Suprapubic skin (tissue), 4 donors: ENCODE data around the gene LDLR.

Experiments used
- CTCF ChIP-seq, 2 donors: fragments of 200-600 bp in 1 of 2; fragments of 450-650 bp in 1 of 2; sonication (generic) in 1 of 2; IDR thresholded peaks; one replicate each; pipeline ENCODE4 v1.5.1; 2016 to 2019; ENCODE audit warnings: antibody characterized with exemption in 2 of 2, mild to moderate bottlenecking in 1 of 2, moderate library complexity in 1 of 2
- EP300 ChIP-seq: sonication (generic); formaldehyde crosslinking; IDR thresholded peaks from one replicate; pipeline ENCODE4 v1.6.1; 2017; ENCODE audit warnings: antibody characterized with exemption
- POLR2A ChIP-seq, 2 donors: fragments of 450-650 bp; IDR thresholded peaks; one replicate each; pipeline ENCODE4 v1.6.1; 2017; ENCODE audit warnings: antibody characterized with exemption in 2 of 2, mild to moderate bottlenecking in 2 of 2, moderate library complexity in 2 of 2
- POLR2AphosphoS5 ChIP-seq, 3 donors: sonication (generic); formaldehyde crosslinking; IDR thresholded peaks; one replicate each; pipeline ENCODE4 v1.6.1; 2017; ENCODE audit warnings: antibody characterized with exemption in 3 of 3

DNA sequence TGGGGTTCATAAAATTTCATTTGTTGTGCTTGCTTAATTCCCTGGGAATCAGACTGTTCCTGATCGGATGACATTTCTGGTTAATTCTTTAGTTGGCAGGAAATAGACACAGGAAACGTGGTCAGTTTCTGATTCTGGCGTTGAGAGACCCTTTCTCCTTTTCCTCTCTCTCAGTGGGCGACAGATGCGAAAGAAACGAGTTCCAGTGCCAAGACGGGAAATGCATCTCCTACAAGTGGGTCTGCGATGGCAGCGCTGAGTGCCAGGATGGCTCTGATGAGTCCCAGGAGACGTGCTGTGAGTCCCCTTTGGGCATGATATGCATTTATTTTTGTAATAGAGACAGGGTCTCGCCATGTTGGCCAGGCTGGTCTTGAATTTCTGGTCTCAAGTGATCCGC lies 10.8 kb downstream of the LDLR start:
- TF ChIP-seq CTCF (IDR thresholded peaks at IDR 0.05) (no peak), POLR2AphosphoS5 (IDR thresholded peaks at IDR 0.05) (no peak), POLR2A (IDR thresholded peaks at IDR 0.05) (no peak), EP300 (no peak)
